ENCODE data around the gene QRSL1. TPM values are rescaled to one million over a fixed set of nuclear protein-coding genes. Genes with fewer than 3 reads are reported as not detected.

QRSL1 gene
- total and polyA plus RNA-seq, 2 donors (not counting 1 experiment from before 2014, with no cell fraction given): 8.2 to 15.2 TPM

GRCh38 chr6:106643061-106643460 lies 13.7 kb downstream of the QRSL1 start:
- H3K4me3 ChIP-seq (replicated peaks in 1 of 4; ENCODE audit: control extremely low read depth in 1 of 4, insufficient read depth in 1 of 4, low read depth in 3 of 4, low read length in 4 of 4): no peak overlapping the region
- H3K36me3 ChIP-seq (ENCODE audit: control insufficient read depth, insufficient read depth, low read length): peaks cover 2% of the 10 kb centered on the region
- H3K9me3 ChIP-seq (ENCODE audit: control insufficient read depth, insufficient read depth, low read depth, low read length): no peaks in the 10 kb centered on the region
- H3K27ac ChIP-seq (ENCODE audit: insufficient read depth, low read length): no peak overlapping the region
- no peaks in the 10 kb centered on the region for H3K4me1 ChIP-seq (ENCODE audit: control insufficient read depth, extremely low read depth, insufficient read depth, low read length)
- TF ChIP-seq CTCF (conservative IDR thresholded peaks at IDR 0.05 in 1 of 2, IDR thresholded peaks at IDR 0.05 in 1 of 2; ENCODE audit: low read depth in 1 of 2, low read length in 2 of 2) (no peak), EZH2 (IDR thresholded peaks at IDR 0.05; ENCODE audit: low read length, missing control alignments) (no peak)
- H3K79me2 ChIP-seq (ENCODE audit: control insufficient read depth, insufficient read depth, low read length): no peaks in the 10 kb centered on the region
- DNase-seq (ENCODE audit: low read depth in 2 of 2): peak in 1 of 2 donors; percentile 47
- no peak overlapping the region for H2AFZ ChIP-seq (ENCODE audit: low read length)
- no peak overlapping the region for H3K9ac ChIP-seq (ENCODE audit: insufficient read depth, low read length)
- no peaks in the 10 kb centered on the region for H4K20me1 ChIP-seq (ENCODE audit: control insufficient read depth, extremely low read depth, insufficient read depth, low read length)
- H3K27me3 ChIP-seq (ENCODE audit: control insufficient read depth, insufficient read depth, low read length): no peaks in the 10 kb centered on the region
- H3K4me2 ChIP-seq (ENCODE audit: extremely low read depth, insufficient read depth, low read length): no peak overlapping the region

GRCh38 chr6:106648651-106649308 lies 19.4 kb downstream of the QRSL1 start:
- Histone ChIP-seq H4K20me1 (ENCODE audit: control insufficient read depth, extremely low read depth, insufficient read depth, low read length) (no peaks in the 10 kb centered on the region), H3K9ac (ENCODE audit: insufficient read depth, low read length) (no peak overlapping the region), H3K9me3 (ENCODE audit: control insufficient read depth, insufficient read depth, low read depth, low read length) (no peaks in the 10 kb centered on the region), H3K27ac (ENCODE audit: insufficient read depth, low read length) (no peak overlapping the region), H2AFZ (ENCODE audit: low read length) (no peak overlapping the region), H3K79me2 (ENCODE audit: control insufficient read depth, insufficient read depth, low read length) (no peaks in the 10 kb centered on the region), H3K4me2 (ENCODE audit: extremely low read depth, insufficient read depth, low read length) (no peak overlapping the region), H3K4me3 (replicated peaks in 1 of 4; ENCODE audit: control extremely low read depth in 1 of 4, insufficient read depth in 1 of 4, low read depth in 3 of 4, low read length in 4 of 4) (no peak overlapping the region), H3K36me3 (ENCODE audit: control insufficient read depth, insufficient read depth, low read length) (peaks cover 4% of the 10 kb centered on the region), H3K27me3 (ENCODE audit: control insufficient read depth, insufficient read depth, low read length) (no peaks in the 10 kb centered on the region), H3K4me1 (ENCODE audit: control insufficient read depth, extremely low read depth, insufficient read depth, low read length) (no peaks in the 10 kb centered on the region)
- no peak for TF ChIP-seq EZH2 (IDR thresholded peaks at IDR 0.05; ENCODE audit: low read length, missing control alignments)
- no peak for TF ChIP-seq CTCF (conservative IDR thresholded peaks at IDR 0.05 in 1 of 2, IDR thresholded peaks at IDR 0.05 in 1 of 2; ENCODE audit: low read depth in 1 of 2, low read length in 2 of 2)
- DNase-seq (ENCODE audit: low read depth in 2 of 2): no peak

GRCh38 chr6:106658469-106658868 lies 29.1 kb downstream of the QRSL1 start:
- Histone ChIP-seq H3K4me1 (ENCODE audit: control insufficient read depth, extremely low read depth, insufficient read depth, low read length) (no peaks in the 10 kb centered on the region), H3K36me3 (ENCODE audit: control insufficient read depth, insufficient read depth, low read length) (no peaks in the 10 kb centered on the region), H3K27ac (ENCODE audit: insufficient read depth, low read length) (no peak overlapping the region), H3K9me3 (ENCODE audit: control insufficient read depth, insufficient read depth, low read depth, low read length) (no peaks in the 10 kb centered on the region), H3K4me2 (ENCODE audit: extremely low read depth, insufficient read depth, low read length) (no peak overlapping the region), H3K4me3 (replicated peaks in 1 of 4; ENCODE audit: control extremely low read depth in 1 of 4, insufficient read depth in 1 of 4, low read depth in 3 of 4, low read length in 4 of 4) (no peak overlapping the region), H3K27me3 (ENCODE audit: control insufficient read depth, insufficient read depth, low read length) (no peaks in the 10 kb centered on the region), H2AFZ (ENCODE audit: low read length) (no peak overlapping the region), H3K79me2 (ENCODE audit: control insufficient read depth, insufficient read depth, low read length) (no peaks in the 10 kb centered on the region), H4K20me1 (ENCODE audit: control insufficient read depth, extremely low read depth, insufficient read depth, low read length) (no peaks in the 10 kb centered on the region), H3K9ac (ENCODE audit: insufficient read depth, low read length) (no peak overlapping the region)
- peak in 1 of 2 donors; percentile 12 for DNase-seq (ENCODE audit: low read depth in 2 of 2)
- TF ChIP-seq CTCF (conservative IDR thresholded peaks at IDR 0.05 in 1 of 2, IDR thresholded peaks at IDR 0.05 in 1 of 2; ENCODE audit: low read depth in 1 of 2, low read length in 2 of 2) (no peak), EZH2 (IDR thresholded peaks at IDR 0.05; ENCODE audit: low read length, missing control alignments) (no peak)
